Neuronal stem cell (in vitro differentiated cells): ENCODE results near the gene WDR4.

ENCODE experiments used
- DNase-seq: peaks from one replicate; pipeline ENCODE4 v3.0.0-alpha.2; 2013; ENCODE audit warnings: low spot score
- H2AFZ ChIP-seq: one replicate; pipeline ENCODE4 v1.6.1; 2013; ENCODE audit warnings: mild to moderate bottlenecking, low read length, inconsistent platforms
- H2AK5ac ChIP-seq: 2 replicates; pipeline ENCODE4 v1.6.1; 2013; ENCODE audit warnings: low read depth, mild to moderate bottlenecking, inconsistent platforms, low read length, moderate library complexity, mixed read lengths
- H2BK120ac ChIP-seq: 2 replicates; pipeline ENCODE4 v1.6.1; 2013; ENCODE audit warnings: low read depth, mild to moderate bottlenecking, inconsistent platforms, low read length, moderate library complexity, mixed read lengths
- H2BK12ac ChIP-seq: one replicate; pipeline ENCODE4 v1.6.1; 2013; ENCODE audit warnings: low read length, inconsistent platforms
- H2BK15ac ChIP-seq: 2 replicates; pipeline ENCODE4 v1.6.1; 2013; ENCODE audit warnings: mild to moderate bottlenecking, low read length, inconsistent platforms, mixed read lengths
- H2BK5ac ChIP-seq: one replicate; pipeline ENCODE4 v1.6.1; 2013; ENCODE audit warnings: inconsistent platforms, mild to moderate bottlenecking, low read length, moderate library complexity
- H3K14ac ChIP-seq: one replicate; pipeline ENCODE4 v1.6.1; 2013; ENCODE audit warnings: low read length, inconsistent platforms
- H3K18ac ChIP-seq: 2 replicates; pipeline ENCODE4 v1.6.1; 2013; ENCODE audit warnings: low read length, inconsistent platforms
- H3K23ac ChIP-seq: 2 replicates; pipeline ENCODE4 v1.6.1; 2013; ENCODE audit warnings: low read depth, mild to moderate bottlenecking, mixed read lengths, low read length, inconsistent platforms; ENCODE audit not compliant: poor library complexity
- H3K27ac ChIP-seq: replicated peaks from 3 replicates; pipeline ENCODE4 v1.5.1; 2013; ENCODE audit warnings: low read length, inconsistent platforms
- H3K27me3 ChIP-seq, 3 experiments: 2 replicates each; pipeline ENCODE4 v1.6.1; 2013; ENCODE audit warnings: low read length in 3 of 3, mild to moderate bottlenecking in 2 of 3, inconsistent platforms in 1 of 3, low read depth in 1 of 3, mixed read lengths in 1 of 3, moderate library complexity in 1 of 3; ENCODE audit not compliant: control insufficient read depth in 3 of 3, insufficient read depth in 3 of 3
- H3K36me3 ChIP-seq, 2 donors: replicated peaks in 1 of 2; 2 replicates each; pipeline ENCODE4 v1.6.1; 2013; ENCODE audit warnings: low read length in 2 of 2; ENCODE audit not compliant: control insufficient read depth in 2 of 2, insufficient read depth in 2 of 2
- H3K4ac ChIP-seq: 2 replicates; pipeline ENCODE4 v1.6.1; 2013; ENCODE audit warnings: inconsistent platforms, mild to moderate bottlenecking, low read length, moderate library complexity
- H3K4me1 ChIP-seq, 2 donors: 1 replicate in 1 of 2; 2 replicates in 1 of 2; pipeline ENCODE4 v1.6.1; 2013; ENCODE audit warnings: low read length in 2 of 2, low read depth in 1 of 2; ENCODE audit not compliant: control insufficient read depth in 2 of 2, insufficient read depth in 1 of 2
- H3K4me2 ChIP-seq: one replicate; pipeline ENCODE4 v1.6.1; 2013; ENCODE audit warnings: mild to moderate bottlenecking, low read length, inconsistent platforms; ENCODE audit not compliant: insufficient read depth, poor library complexity, severe bottlenecking
- H3K4me3 ChIP-seq, 2 donors: 2 replicates each; pipeline ENCODE4 v1.5.1; 2013; ENCODE audit warnings: low read length in 2 of 2, mild to moderate bottlenecking in 2 of 2, inconsistent platforms in 1 of 2, moderate library complexity in 1 of 2
- H3K79me1 ChIP-seq: one replicate; pipeline ENCODE4 v1.6.1; 2013; ENCODE audit warnings: low read depth, mild to moderate bottlenecking, inconsistent platforms, low read length, moderate library complexity
- H3K9ac ChIP-seq: one replicate; pipeline ENCODE4 v1.6.1; 2013; ENCODE audit warnings: mild to moderate bottlenecking, low read depth, low read length, inconsistent platforms; ENCODE audit not compliant: poor library complexity
- H3K9me3 ChIP-seq, 2 donors: replicated peaks in 1 of 2; 2 replicates each; pipeline versions ENCODE3 to v1.6.1; 2013; ENCODE audit warnings: low read length in 2 of 2, mild to moderate bottlenecking in 2 of 2, inconsistent platforms in 1 of 2, low read depth in 1 of 2, mixed read lengths in 1 of 2, moderate library complexity in 1 of 2; ENCODE audit not compliant: control insufficient read depth in 2 of 2, insufficient read depth in 1 of 2
- H4K8ac ChIP-seq: one replicate; pipeline ENCODE4 v1.6.1; 2013; ENCODE audit warnings: low read depth, mild to moderate bottlenecking, inconsistent platforms, low read length, moderate library complexity
- H4K91ac ChIP-seq: one replicate; pipeline ENCODE4 v1.6.1; 2013; ENCODE audit warnings: low read length, low read depth, mild to moderate bottlenecking, inconsistent platforms; ENCODE audit not compliant: poor library complexity
- WGBS, 2 donors: extraction: QIAGEN DNeasy Blood & Tissue Kit; methylation state at CpG; one replicate each; pipeline ENCODE4 v1.1.7; 2013; ENCODE audit warnings: missing lambda C conversion rate in 2 of 2, mixed read lengths in 1 of 2; ENCODE audit not compliant: insufficient read length in 2 of 2, insufficient replicate concordance in 1 of 2; ENCODE audit errors: extremely low coverage in 2 of 2; 5-methylcytosine and 5-hydroxymethylcytosine counted together

The WDR4 gene

DNA sequence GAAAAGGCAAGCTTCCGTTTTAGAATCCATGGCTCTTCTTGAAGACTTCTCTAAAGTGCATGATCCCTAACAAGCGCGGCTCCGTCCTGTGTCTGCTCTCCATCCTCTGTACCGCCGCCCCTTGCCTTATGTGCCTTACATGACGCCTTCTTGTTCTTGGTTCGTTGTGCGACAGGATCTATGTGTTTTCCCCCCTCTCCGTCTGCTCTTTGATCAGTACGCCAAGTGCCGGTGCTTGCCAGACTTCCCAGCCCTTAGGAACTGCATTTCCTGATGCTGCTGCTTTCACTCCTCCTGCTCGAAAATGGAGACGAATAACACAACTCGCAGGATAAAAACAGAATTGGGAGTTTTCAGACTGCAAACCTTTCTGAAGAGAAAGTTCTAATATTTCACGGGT lies 26.9 kb upstream of the WDR4 start:
- DNase-seq, result no peak
- Histone ChIP-seq H3K79me1 (peaks cover 2% of the 10 kb centered on the region), H4K91ac (no peak overlapping the region), H3K27me3 (no peaks in the 10 kb centered on the region), H2BK15ac (no peak overlapping the region), H3K9ac (no peak overlapping the region), H3K23ac (no peak overlapping the region), H3K27ac (no peak overlapping the region), H3K18ac (no peak overlapping the region), H4K8ac (no peak overlapping the region), H3K4ac (no peak overlapping the region), H2BK120ac (no peak overlapping the region), H3K36me3 (peaks cover 33 to 93% of the 10 kb centered on the region in 2 donors), H2AFZ (no peak overlapping the region), H3K9me3 (peaks cover 10 to 24% of the 10 kb centered on the region in 2 donors), H2BK5ac (no peak overlapping the region), H3K4me2 (no peak overlapping the region), H3K4me1 (no peaks in the 10 kb centered on the region), H2AK5ac (no peak overlapping the region), H3K14ac (no peak overlapping the region), H2BK12ac (no peak overlapping the region), H3K4me3 (no peak overlapping the region)
- no CpG with 5 or more reads among the region's 16 CpGs for WGBS, 2 donors

DNA sequence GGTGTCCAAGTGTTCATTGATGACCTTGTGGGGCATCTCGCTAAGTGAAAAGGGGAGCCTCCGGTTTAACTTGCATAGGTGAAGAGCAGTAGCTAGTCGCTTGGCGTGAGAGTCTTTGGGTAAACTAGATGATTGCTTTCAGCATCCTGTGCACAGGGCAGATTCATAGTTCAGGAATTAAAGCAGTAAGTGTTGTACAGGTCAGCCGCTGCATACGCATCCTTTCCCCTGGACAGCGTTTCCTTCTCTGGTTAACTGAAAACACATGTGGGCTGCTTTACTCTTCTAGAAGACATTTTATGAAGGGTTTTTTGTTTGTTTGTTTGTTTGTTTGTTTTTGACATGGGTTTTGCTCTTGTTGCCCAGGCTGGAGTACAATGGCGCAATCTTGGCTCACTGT lies 25.9 kb upstream of the WDR4 start:
- Histone ChIP-seq H3K27me3 (no peaks in the 10 kb centered on the region), H2BK15ac (no peak overlapping the region), H3K79me1 (peaks cover 2% of the 10 kb centered on the region), H3K36me3 (peaks cover 37 to 93% of the 10 kb centered on the region in 2 donors), H3K23ac (no peak overlapping the region), H2BK5ac (no peak overlapping the region), H4K8ac (no peak overlapping the region), H3K27ac (no peak overlapping the region), H2AK5ac (no peak overlapping the region), H2BK120ac (no peak overlapping the region), H2BK12ac (no peak overlapping the region), H2AFZ (no peak overlapping the region), H3K9ac (no peak overlapping the region), H3K4me2 (no peak overlapping the region), H3K18ac (no peak overlapping the region), H3K4me1 (no peaks in the 10 kb centered on the region), H3K14ac (no peak overlapping the region), H3K9me3 (peaks cover 10 to 24% of the 10 kb centered on the region in 2 donors), H4K91ac (no peak overlapping the region), H3K4ac (no peak overlapping the region), H3K4me3 (no peak overlapping the region)
- WGBS, 2 donors, result no CpG with 5 or more reads among the region's 8 CpGs
- DNase-seq, result no peak

DNA sequence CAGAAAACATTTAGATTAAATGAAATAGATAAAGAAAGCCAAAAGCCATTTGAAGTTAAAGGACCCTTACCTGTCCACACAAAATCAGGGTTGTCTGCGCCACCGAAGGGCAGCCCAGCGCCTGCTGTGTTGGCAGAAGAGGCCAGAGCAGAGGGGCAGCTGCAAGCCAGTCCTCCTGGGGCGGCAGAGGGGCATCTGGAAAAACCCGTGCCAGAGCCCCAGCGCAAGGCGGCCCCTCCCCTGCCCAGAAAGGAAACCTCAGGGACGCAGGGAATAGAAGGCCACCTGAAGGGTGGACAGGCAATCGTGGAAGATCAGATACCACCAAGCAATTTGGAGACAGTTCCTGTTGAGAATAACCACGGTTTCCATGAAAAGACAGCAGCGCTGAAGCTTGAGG lies 24.5 kb upstream of the WDR4 start:
- Histone ChIP-seq H4K8ac (no peak overlapping the region), H3K23ac (no peak overlapping the region), H2BK120ac (no peak overlapping the region), H4K91ac (no peak overlapping the region), H2AK5ac (no peak overlapping the region), H2AFZ (no peak overlapping the region), H3K36me3 (peaks cover 39 to 91% of the 10 kb centered on the region in 2 donors), H3K79me1 (peaks cover 2% of the 10 kb centered on the region), H3K4me2 (no peak overlapping the region), H2BK15ac (no peak overlapping the region), H2BK12ac (no peak overlapping the region), H2BK5ac (no peak overlapping the region), H3K4ac (no peak overlapping the region), H3K4me3 (no peak overlapping the region), H3K9ac (no peak overlapping the region), H3K27ac (no peak overlapping the region), H3K27me3 (no peaks in the 10 kb centered on the region), H3K9me3 (peaks cover 10 to 24% of the 10 kb centered on the region in 2 donors), H3K18ac (no peak overlapping the region), H3K4me1 (no peaks in the 10 kb centered on the region), H3K14ac (no peak overlapping the region)
- DNase-seq, result no peak
- WGBS, 2 donors, result no CpG with 5 or more reads among the region's 11 CpGs

DNA sequence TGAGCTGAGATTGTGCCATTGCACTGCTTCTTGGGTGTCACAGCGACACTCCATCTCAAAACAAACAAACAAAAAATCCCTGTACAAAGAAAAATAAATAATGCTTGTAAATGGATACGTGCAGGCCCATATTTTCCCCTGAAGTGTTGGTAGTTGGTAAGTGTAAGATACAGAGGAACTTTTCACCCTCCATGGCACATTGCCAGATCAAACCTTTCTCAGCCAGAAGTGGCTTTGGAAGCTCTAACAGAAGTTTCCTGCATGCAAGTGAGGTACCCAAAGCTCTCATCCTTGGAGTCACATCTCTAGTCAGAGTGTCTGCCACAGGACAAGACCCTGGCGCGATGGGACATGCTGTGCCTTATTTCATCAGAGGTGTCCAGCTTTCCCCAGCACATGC lies 21.1 kb upstream of the WDR4 start:
- Histone ChIP-seq H4K91ac (no peak overlapping the region), H2BK12ac (no peak overlapping the region), H3K23ac (no peak overlapping the region), H2AK5ac (no peak overlapping the region), H3K79me1 (no peaks in the 10 kb centered on the region), H2AFZ (no peak overlapping the region), H3K27ac (no peak overlapping the region), H3K4me2 (no peak overlapping the region), H3K9ac (no peak overlapping the region), H3K18ac (no peak overlapping the region), H3K27me3 (no peaks in the 10 kb centered on the region), H3K4me1 (no peaks in the 10 kb centered on the region), H3K36me3 (peaks cover 34 to 82% of the 10 kb centered on the region in 2 donors), H4K8ac (no peak overlapping the region), H2BK15ac (no peak overlapping the region), H3K4me3 (no peak overlapping the region), H2BK5ac (no peak overlapping the region), H3K9me3 (peaks cover 2 to 7% of the 10 kb centered on the region in 2 donors), H3K14ac (no peak overlapping the region), H3K4ac (no peak overlapping the region), H2BK120ac (no peak overlapping the region)
- no CpG with 5 or more reads among the region's 4 CpGs for WGBS, 2 donors
- DNase-seq, result no peak
